GM21786 (cell line): ENCODE measurements around the gene UBL5.

Experiments
- ATAC-seq: cut with Tn5 transposase; IDR thresholded peaks from one replicate; pipeline ENCODE4 v1.9.1; 2021; ENCODE audit not compliant: unreplicated experiment

The UBL5 gene

GRCh38 chr19:9849791-9850190, 22.1 kb downstream of the UBL5 start:
- no peak for ATAC-seq

GRCh38 chr19:9850235-9850959, 22.7 kb downstream of the UBL5 start:
- ATAC-seq, result no peak

GRCh38 chr19:9854282-9854846, 26.6 kb downstream of the UBL5 start:
- ATAC-seq, result no peak

GRCh38 chr19:9856609-9857008, 28.9 kb downstream of the UBL5 start:
- ATAC-seq, result no peak

GRCh38 chr19:9857076-9857721, 29.5 kb downstream of the UBL5 start:
- ATAC-seq, result no peak

GRCh38 chr19:9857920-9858746, 30.4 kb downstream of the UBL5 start:
- no peak for ATAC-seq

- no peak for ATAC-seq
Measured at GRCh38 chr19:9858766-9859165, 31.0 kb downstream of the UBL5 start.

GRCh38 chr19:9860407-9860806, 32.7 kb downstream of the UBL5 start:
- no peak for ATAC-seq

GRCh38 chr19:9861503-9861902, 33.8 kb downstream of the UBL5 start:
- ATAC-seq, result no peak

GRCh38 chr19:9862938-9863337, 35.2 kb downstream of the UBL5 start:
- no peak for ATAC-seq

- ATAC-seq, result no peak
Measured at GRCh38 chr19:9863759-9864158, 36.0 kb downstream of the UBL5 start.

- no peak for ATAC-seq
Measured at GRCh38 chr19:9865732-9866501, 38.2 kb downstream of the UBL5 start.

- no peak for ATAC-seq
Measured at GRCh38 chr19:9868983-9869617, 41.4 kb downstream of the UBL5 start.

- no peak for ATAC-seq
Measured at GRCh38 chr19:9871626-9872338, 44.1 kb downstream of the UBL5 start.

GRCh38 chr19:9872618-9873242, 45.0 kb downstream of the UBL5 start:
- ATAC-seq, result no peak

- ATAC-seq, result no peak
Measured at GRCh38 chr19:9875031-9875627, 47.4 kb downstream of the UBL5 start.

- ATAC-seq, result no peak
Measured at GRCh38 chr19:9875796-9876195, 48.1 kb downstream of the UBL5 start.

GRCh38 chr19:9877780-9878510, 50.2 kb downstream of the UBL5 start:
- ATAC-seq, result no peak
